Tibial nerve (tissue), 4 donors: ENCODE measurements around the gene TENM3.

Experiments used
- CTCF ChIP-seq, 5 experiments: fragments of 200-600 bp in 3 of 5; fragments of 450-650 bp in 2 of 5; sonication (generic) in 3 of 5; IDR thresholded peaks; one replicate each; pipeline ENCODE4 v1.5.1; 2016 to 2019; ENCODE audit warnings: antibody characterized with exemption in 5 of 5, mild to moderate bottlenecking in 3 of 5, moderate library complexity in 2 of 5
- EP300 ChIP-seq, 2 donors: sonication (generic); formaldehyde crosslinking; IDR thresholded peaks; one replicate each; pipeline ENCODE4 v1.6.1; 2017; ENCODE audit warnings: antibody characterized with exemption in 2 of 2, mild to moderate bottlenecking in 1 of 2
- POLR2A ChIP-seq, 2 donors: fragments of 450-650 bp; IDR thresholded peaks; one replicate each; pipeline ENCODE4 v1.6.1; 2017; ENCODE audit warnings: antibody characterized with exemption in 2 of 2, mild to moderate bottlenecking in 2 of 2, moderate library complexity in 2 of 2

DNA sequence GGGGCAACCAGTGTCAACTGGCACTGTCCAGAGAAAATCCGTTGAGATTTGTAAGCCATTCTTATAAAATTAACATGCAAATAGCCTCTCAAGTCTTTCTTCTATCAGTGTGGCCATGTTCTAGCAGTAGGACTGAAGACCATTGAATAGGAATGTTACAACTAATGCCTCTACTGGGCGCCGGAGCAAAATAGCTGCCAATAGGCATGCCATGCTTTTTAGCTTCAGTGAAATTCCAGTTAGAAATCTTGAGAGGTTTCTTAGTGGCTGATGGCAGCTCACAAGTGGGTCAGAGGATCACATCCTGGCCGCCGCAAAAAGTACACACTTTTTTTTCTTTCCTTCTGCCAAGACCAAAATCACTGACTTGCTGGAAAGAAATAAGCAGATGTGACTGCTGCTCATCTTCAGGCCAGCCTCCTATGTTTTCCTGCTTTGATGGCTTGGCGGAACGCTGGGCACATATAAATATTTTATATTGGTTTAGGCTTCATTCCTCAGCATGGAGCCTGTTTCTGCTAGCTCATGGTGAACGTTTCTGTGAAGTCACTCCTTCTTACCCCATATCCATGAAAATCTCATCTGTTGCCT is 293.1 kb downstream of the TENM3 start:
- TF ChIP-seq CTCF (IDR thresholded peaks at IDR 0.05) (no peak), POLR2A (IDR thresholded peaks at IDR 0.05) (no peak), EP300 (IDR thresholded peaks at IDR 0.05) (no peak)
